H1 (cell line): ENCODE measurements around the gene RUFY3. TPM values are rescaled to one million over a fixed set of nuclear protein-coding genes. Genes with fewer than 3 reads are reported as not detected.

Experiments used
- CTCF ChIA-PET: fragments of 300-600 bp; sonication (Branson Sonifier 250); formaldehyde crosslinking; loops from one replicate; lab custom pipeline; 2021; ENCODE audit not compliant: partially characterized antibody; lab: Charles Lee
- POLR2A ChIA-PET: fragments of 300-600 bp; sonication (Branson Sonifier 250); formaldehyde crosslinking; loops from one replicate; lab custom pipeline; 2021; ENCODE audit warnings: inconsistent platforms; ENCODE audit not compliant: partially characterized antibody; lab: Charles Lee
- DNase-seq, 2 experiments: peaks; one replicate each; pipeline versions ENCODE4 v3.0.0 to v3.0.0-alpha.2; 2010 to 2022; ENCODE audit warnings: low spot score in 2 of 2, low read depth in 1 of 2, mixed read lengths in 1 of 2
- FAIRE-seq: peaks from 2 replicates; lab custom pipeline; 2011; peaks lifted over from hg19 to GRCh38; lab: Jason Lieb, UNC
- H2AFZ ChIP-seq: 2 replicates; pipeline ENCODE4 v1.8.1; 2012; ENCODE audit warnings: low read length, inconsistent platforms
- H2AK5ac ChIP-seq: 2 replicates; pipeline ENCODE4 v1.6.1; 2013; ENCODE audit warnings: low read depth, low read length
- H2BK120ac ChIP-seq: replicated peaks from 2 replicates; pipeline ENCODE3; 2013; ENCODE audit warnings: low read depth, low read length, inconsistent platforms
- H2BK12ac ChIP-seq: 2 replicates; pipeline ENCODE4 v1.6.1; 2013; ENCODE audit warnings: low read depth, low read length
- H2BK15ac ChIP-seq: 2 replicates; pipeline ENCODE4 v1.6.1; 2013; ENCODE audit warnings: low read length
- H2BK20ac ChIP-seq: 2 replicates; pipeline ENCODE4 v1.6.1; 2013; ENCODE audit warnings: low read length
- H2BK5ac ChIP-seq: 2 replicates; pipeline ENCODE4 v1.6.1; 2013; ENCODE audit warnings: low read depth, low read length
- H3K14ac ChIP-seq: 2 replicates; pipeline ENCODE4 v1.6.1; 2013; ENCODE audit warnings: inconsistent platforms; ENCODE audit not compliant: insufficient read length
- H3K18ac ChIP-seq: 2 replicates; pipeline ENCODE4 v1.6.1; 2013; ENCODE audit warnings: low read length; ENCODE audit errors: extremely low read depth
- H3K23ac ChIP-seq: 2 replicates; pipeline ENCODE4 v1.6.1; 2013; ENCODE audit warnings: inconsistent platforms; ENCODE audit not compliant: insufficient read length
- H3K23me2 ChIP-seq: 2 replicates; pipeline ENCODE4 v1.6.1; 2013; ENCODE audit warnings: low read depth, low read length
- H3K27ac ChIP-seq: 2 replicates; pipeline ENCODE4 v1.6.1; 2011; ENCODE audit warnings: low read depth, low read length, inconsistent platforms
- H3K27me3 ChIP-seq, 4 experiments: replicated peaks in 1 of 4; 1 replicate in 1 of 4; 2 replicates in 3 of 4; pipeline versions ENCODE4 v1.6.1 to v1.8.1; 2011 to 2013; ENCODE audit warnings: low read length in 3 of 4, mild to moderate bottlenecking in 3 of 4, inconsistent platforms in 2 of 4, mixed read lengths in 2 of 4, moderate library complexity in 1 of 4; ENCODE audit not compliant: control insufficient read depth in 3 of 4, insufficient read depth in 3 of 4; ENCODE audit errors: extremely low read depth in 1 of 4
- H3K36me3 ChIP-seq, 4 experiments: 2 replicates each; pipeline versions ENCODE4 v1.6.1 to v1.8.1; 2011 to 2013; ENCODE audit warnings: mild to moderate bottlenecking in 4 of 4, low read length in 3 of 4, moderate library complexity in 2 of 4, control low read depth in 1 of 4, inconsistent platforms in 1 of 4; ENCODE audit not compliant: insufficient read depth in 4 of 4, control insufficient read depth in 2 of 4
- H3K4ac ChIP-seq: replicated peaks from 2 replicates; pipeline ENCODE3; 2013; ENCODE audit warnings: low read length, low read depth, mixed read lengths, inconsistent platforms; ENCODE audit not compliant: insufficient read length
- H3K4me1 ChIP-seq, 4 experiments: replicated peaks in 1 of 4; 1 replicate in 1 of 4; 2 replicates in 3 of 4; pipeline versions ENCODE4 v1.6.1 to v1.8.1; 2011 to 2013; ENCODE audit warnings: low read length in 3 of 4, inconsistent platforms in 2 of 4, mixed read lengths in 1 of 4; ENCODE audit not compliant: insufficient read depth in 4 of 4, control insufficient read depth in 3 of 4
- H3K4me2 ChIP-seq, 2 experiments: 2 replicates each; pipeline versions ENCODE4 v1.6.1 to v1.8.1; 2011 to 2013; ENCODE audit warnings: low read depth in 2 of 2, low read length in 2 of 2, control low read depth in 1 of 2, inconsistent platforms in 1 of 2, mild to moderate bottlenecking in 1 of 2; ENCODE audit not compliant: insufficient read depth in 1 of 2
- H3K4me3 ChIP-seq, 4 experiments: fragments of 200-600, 300-600 bp in 1 of 4; sonication (generic), shearing (Covaris generic), sonication (Bioruptor Twin) in 1 of 4; 2 replicates each; pipeline versions ENCODE4 v1.5.1 to v1.8.1; 2011 to 2016; ENCODE audit warnings: low read length in 4 of 4, low read depth in 3 of 4, control low read depth in 2 of 4, inconsistent platforms in 2 of 4, mild to moderate bottlenecking in 2 of 4, mixed read lengths in 1 of 4, moderate library complexity in 1 of 4; ENCODE audit not compliant: insufficient read depth in 2 of 4; ENCODE audit errors: extremely low read depth in 1 of 4
- H3K56ac ChIP-seq: replicated peaks from 2 replicates; pipeline ENCODE3; 2013; ENCODE audit warnings: low read depth, mild to moderate bottlenecking, mixed read lengths, low read length, inconsistent platforms; ENCODE audit not compliant: insufficient read length
- H3K79me1 ChIP-seq: 2 replicates; pipeline ENCODE4 v1.6.1; 2013; ENCODE audit warnings: low read depth, low read length, control low read depth
- H3K79me2 ChIP-seq, 2 experiments: 2 replicates each; pipeline versions ENCODE4 v1.6.1 to v1.8.1; 2012 to 2013; ENCODE audit warnings: low read length in 2 of 2, mild to moderate bottlenecking in 2 of 2, inconsistent platforms in 1 of 2; ENCODE audit not compliant: insufficient read depth in 2 of 2, control insufficient read depth in 1 of 2
- H3K9ac ChIP-seq, 4 experiments: replicated peaks in 1 of 4; 1 replicate in 1 of 4; 2 replicates in 3 of 4; pipeline versions ENCODE4 v1.6.1 to v1.8.1; 2011 to 2013; ENCODE audit warnings: low read depth in 3 of 4, low read length in 3 of 4, control low read depth in 2 of 4, mild to moderate bottlenecking in 2 of 4, moderate library complexity in 2 of 4, inconsistent platforms in 1 of 4; ENCODE audit errors: extremely low read depth in 1 of 4
- H3K9me3 ChIP-seq, 2 experiments: 2 replicates each; pipeline versions ENCODE4 v1.6.1 to v1.8.1; 2012 to 2013; ENCODE audit warnings: mild to moderate bottlenecking in 2 of 2, moderate library complexity in 2 of 2, control low read depth in 1 of 2, inconsistent platforms in 1 of 2, low read depth in 1 of 2, low read length in 1 of 2, mixed read lengths in 1 of 2; ENCODE audit not compliant: insufficient read depth in 2 of 2
- H4K20me1 ChIP-seq, 2 experiments: replicated peaks in 1 of 2; 2 replicates each; pipeline versions ENCODE3 to v1.8.1; 2011 to 2013; ENCODE audit warnings: inconsistent platforms in 2 of 2, low read length in 2 of 2, mild to moderate bottlenecking in 1 of 2; ENCODE audit not compliant: insufficient read depth in 2 of 2, control insufficient read depth in 1 of 2
- H4K5ac ChIP-seq: 2 replicates; pipeline ENCODE4 v1.6.1; 2013; ENCODE audit warnings: low read length, low read depth, mixed read lengths, inconsistent platforms; ENCODE audit not compliant: insufficient read length
- H4K8ac ChIP-seq: 2 replicates; pipeline ENCODE4 v1.8.0; 2013; ENCODE audit warnings: mild to moderate bottlenecking, moderate library complexity, low read length, inconsistent platforms; ENCODE audit not compliant: insufficient read depth; ENCODE audit errors: extremely low read depth
- H4K91ac ChIP-seq: replicated peaks from 2 replicates; pipeline ENCODE3; 2013; ENCODE audit warnings: low read length, mixed read lengths, inconsistent platforms; ENCODE audit not compliant: insufficient read length
- CBX5 ChIP-seq: fragments of 300-800, 300-1000 bp; sonication (generic); IDR thresholded peaks from 2 replicates; pipeline ENCODE4 v1.7.1; 2016; ENCODE audit warnings: antibody characterized with exemption, low read length, low read depth
- CBX8 ChIP-seq: fragments of 300-800, 300-1000 bp; sonication (generic); IDR thresholded peaks from 2 replicates; pipeline ENCODE4 v1.7.1; 2016; ENCODE audit warnings: low read depth, low read length, borderline replicate concordance
- CEBPB ChIP-seq: IDR thresholded peaks from 2 replicates; pipeline ENCODE4 v1.6.1; 2012; ENCODE audit warnings: low read depth, low read length
- EZH2 ChIP-seq: fragments of 200-600 bp; sonication (generic); IDR thresholded peaks from 2 replicates; pipeline ENCODE4 v1.7.1; 2012; ENCODE audit warnings: low read depth, mild to moderate bottlenecking, moderate library complexity, low read length, inconsistent platforms; ENCODE audit not compliant: severe bottlenecking
- NRF1 ChIP-seq: IDR thresholded peaks from 2 replicates; pipeline ENCODE4 v1.6.1; 2011; ENCODE audit warnings: mild to moderate bottlenecking, low read depth, low read length, improper control_type of control experiment
- POLR2AphosphoS5 ChIP-seq: IDR thresholded peaks from 2 replicates; pipeline ENCODE4 v1.6.1; 2011; ENCODE audit warnings: low read depth, low read length
- POU5F1 ChIP-seq: IDR thresholded peaks from 2 replicates; pipeline ENCODE4 v1.6.1; 2011; ENCODE audit warnings: low read depth, mild to moderate bottlenecking, low read length, moderate library complexity
- RXRA ChIP-seq: IDR thresholded peaks from 2 replicates; pipeline ENCODE4 v1.6.1; 2011; ENCODE audit warnings: low read depth, mild to moderate bottlenecking, low read length, moderate library complexity; ENCODE audit not compliant: insufficient read depth
- SIN3A ChIP-seq, 2 experiments: IDR thresholded peaks in 1 of 2; conservative IDR thresholded peaks in 1 of 2; 2 replicates each; pipeline ENCODE4 v1.6.1; 2011 to 2012; ENCODE audit warnings: low read length in 2 of 2, improper control_type of control experiment in 1 of 2, low read depth in 1 of 2, mild to moderate bottlenecking in 1 of 2
- TAF1 ChIP-seq: IDR thresholded peaks from 2 replicates; pipeline ENCODE4 v1.6.1; 2011; ENCODE audit warnings: mild to moderate bottlenecking, low read depth, low read length
- TAF7 ChIP-seq: optimal IDR thresholded peaks from 2 replicates; pipeline ENCODE3; 2011; ENCODE audit warnings: low read depth, mild to moderate bottlenecking, inconsistent platforms, low read length, moderate library complexity, borderline replicate concordance
- TBP ChIP-seq: IDR thresholded peaks from 2 replicates; pipeline ENCODE4 v1.6.1; 2011; ENCODE audit warnings: low read depth, low read length, improper control_type of control experiment
- TEAD4 ChIP-seq: IDR thresholded peaks from 2 replicates; pipeline ENCODE4 v1.6.1; 2012; ENCODE audit warnings: low read depth, low read length, inconsistent platforms, mixed read lengths
- WGBS, 2 experiments: shearing (Covaris generic) in 1 of 2; methylation state at CpG; one replicate each; pipeline versions ENCODE4 v1.1.6 to v1.1.7; 2013 to 2015; ENCODE audit warnings: low lambda C conversion rate in 2 of 2, mixed read lengths in 2 of 2, inconsistent platforms in 1 of 2, low coverage in 1 of 2, missing lambda C conversion rate in 1 of 2; ENCODE audit not compliant: insufficient replicate concordance in 2 of 2, insufficient coverage in 1 of 2, insufficient read length in 1 of 2; ENCODE audit errors: extremely low coverage in 1 of 2, missing lambda C conversion rate in 1 of 2; 5-methylcytosine and 5-hydroxymethylcytosine counted together
- polyA plus RNA-seq, 7 experiments: library from polyadenylated mRNA; depleted of rRNA in 3 of 7; stranded (reverse) in 5 of 7; unstranded in 2 of 7; fragments of >200 nt in 5 of 7; fragments of 200-250 nt in 2 of 7; gene quantifications; 1 replicate in 5 of 7; 2 replicates in 1 of 7; 4 replicates in 1 of 7; pipeline versions ENCODE4 v1.2.1 to v1.2.3, GENCODE V29; 2011 to 2013; ENCODE audit warnings: missing spikeins in 2 of 7, mixed read lengths in 2 of 7
- total RNA-seq: library from RNA; stranded (reverse); fragmentation: NEBNext Ultra II Directional; extraction: Animal tissue kit (Norgen Biotek cat#: 25700); gene quantifications from 2 replicates; pipeline ENCODE4 v1.2.1, GENCODE V29; 2021
- TF ChIP-seq, protein P1 (sequence below): IDR thresholded peaks from 2 replicates; pipeline ENCODE4 v1.6.1; 2012; ENCODE audit warnings: low read length, inconsistent platforms

Gene RUFY3
- total and polyA plus RNA-seq, 2 of the 8 experiments (the other 6 are each of a cell fraction or from before 2014, with no cell fraction given) = 7.8 to 33.1 TPM

DNA sequence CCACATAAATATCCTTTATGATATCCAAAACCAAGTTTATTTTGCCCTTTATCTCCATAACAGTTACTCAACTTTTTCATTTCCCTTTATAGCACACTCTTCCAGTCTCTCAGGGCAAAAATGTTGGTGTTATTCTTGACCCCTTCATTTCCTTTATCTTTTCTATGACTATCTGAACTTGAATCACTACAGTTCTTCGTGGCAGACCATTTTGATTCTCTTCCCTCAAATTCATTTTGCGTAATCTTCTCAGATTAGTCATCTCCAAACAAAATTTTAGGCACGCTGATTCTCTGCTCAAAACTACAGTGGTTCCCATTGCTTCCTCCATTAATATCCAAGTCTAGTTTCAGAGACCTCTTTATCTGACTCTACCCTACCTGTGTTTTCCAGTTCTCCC, 26.1 kb downstream of the RUFY3 start:
- no peak overlapping the region for H2BK5ac ChIP-seq
- H3K27ac ChIP-seq = no peak overlapping the region
- H2BK120ac ChIP-seq = no peak overlapping the region
- no peak overlapping the region for H3K23ac ChIP-seq
- H3K23me2 ChIP-seq = no peaks in the 10 kb centered on the region
- FAIRE-seq = no peak
- TF ChIP-seq EZH2 (no peak), TAF7 (no peak), RXRA (no peak), CBX5 (no peak), TEAD4 (no peak), SIN3A (conservative IDR thresholded peaks at IDR 0.05 in 1 of 2, IDR thresholded peaks at IDR 0.05 in 1 of 2; ENCODE audit: low read depth in 1 of 2, low read length in 2 of 2) (no peak), NRF1 (no peak), POU5F1 (no peak), TBP (no peak), POLR2AphosphoS5 (no peak), TAF1 (no peak), CBX8 (no peak), CEBPB (no peak)
- TF ChIP-seq, protein P1, sequence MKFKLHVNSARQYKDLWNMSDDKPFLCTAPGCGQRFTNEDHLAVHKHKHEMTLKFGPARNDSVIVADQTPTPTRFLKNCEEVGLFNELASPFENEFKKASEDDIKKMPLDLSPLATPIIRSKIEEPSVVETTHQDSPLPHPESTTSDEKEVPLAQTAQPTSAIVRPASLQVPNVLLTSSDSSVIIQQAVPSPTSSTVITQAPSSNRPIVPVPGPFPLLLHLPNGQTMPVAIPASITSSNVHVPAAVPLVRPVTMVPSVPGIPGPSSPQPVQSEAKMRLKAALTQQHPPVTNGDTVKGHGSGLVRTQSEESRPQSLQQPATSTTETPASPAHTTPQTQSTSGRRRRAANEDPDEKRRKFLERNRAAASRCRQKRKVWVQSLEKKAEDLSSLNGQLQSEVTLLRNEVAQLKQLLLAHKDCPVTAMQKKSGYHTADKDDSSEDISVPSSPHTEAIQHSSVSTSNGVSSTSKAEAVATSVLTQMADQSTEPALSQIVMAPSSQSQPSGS = no peak
- no peak overlapping the region for H2BK15ac ChIP-seq
- no peak overlapping the region for H4K8ac ChIP-seq
- 92% methylated on average over 3 of the region's 3 CpGs; no CpG with 5 or more reads in 1 of the 2 experiments for WGBS, 2 experiments
- no peak overlapping the region for H2BK20ac ChIP-seq
- no peak overlapping the region for H2AK5ac ChIP-seq
- H3K18ac ChIP-seq = no peak overlapping the region
- H4K91ac ChIP-seq = no peak overlapping the region
- no peaks in the 10 kb centered on the region for H3K9me3 ChIP-seq
- no peak overlapping the region for H3K9ac ChIP-seq
- peaks cover 0 to 2% of the 10 kb centered on the region in 2 experiments for H4K20me1 ChIP-seq
- H2AFZ ChIP-seq = no peak overlapping the region
- no peaks in the 10 kb centered on the region for H3K27me3 ChIP-seq
- no peak overlapping the region for H4K5ac ChIP-seq
- no peak overlapping the region for H3K4ac ChIP-seq
- no peaks in the 10 kb centered on the region for H3K4me1 ChIP-seq
- H3K79me1 ChIP-seq = no peaks in the 10 kb centered on the region
- no peak overlapping the region for H3K4me3 ChIP-seq
- no peak for DNase-seq
- H2BK12ac ChIP-seq = no peak overlapping the region
- H3K56ac ChIP-seq = no peak overlapping the region
- POLR2A ChIA-PET = no interaction called here
- no peak overlapping the region for H3K4me2 ChIP-seq
- H3K79me2 ChIP-seq = no peaks in the 10 kb centered on the region; a peak in 1 of 4 replicates
- H3K36me3 ChIP-seq = no peaks in the 10 kb centered on the region
- CTCF ChIA-PET = no interaction called here
- H3K14ac ChIP-seq = no peak overlapping the region
